ENCODE measurements around the gene PDE1A. TPM values are rescaled to one million over a fixed set of nuclear protein-coding genes. Genes with fewer than 3 reads are reported as not detected.

Gene PDE1A
- total RNA-seq, 4 donors from 2014 or later, result 9.2 to 11.0 (median 10.1) TPM

GRCh38 chr2:182432051-182432450 is 5.2 kb upstream of the PDE1A start:
- TF ChIP-seq, protein P1, sequence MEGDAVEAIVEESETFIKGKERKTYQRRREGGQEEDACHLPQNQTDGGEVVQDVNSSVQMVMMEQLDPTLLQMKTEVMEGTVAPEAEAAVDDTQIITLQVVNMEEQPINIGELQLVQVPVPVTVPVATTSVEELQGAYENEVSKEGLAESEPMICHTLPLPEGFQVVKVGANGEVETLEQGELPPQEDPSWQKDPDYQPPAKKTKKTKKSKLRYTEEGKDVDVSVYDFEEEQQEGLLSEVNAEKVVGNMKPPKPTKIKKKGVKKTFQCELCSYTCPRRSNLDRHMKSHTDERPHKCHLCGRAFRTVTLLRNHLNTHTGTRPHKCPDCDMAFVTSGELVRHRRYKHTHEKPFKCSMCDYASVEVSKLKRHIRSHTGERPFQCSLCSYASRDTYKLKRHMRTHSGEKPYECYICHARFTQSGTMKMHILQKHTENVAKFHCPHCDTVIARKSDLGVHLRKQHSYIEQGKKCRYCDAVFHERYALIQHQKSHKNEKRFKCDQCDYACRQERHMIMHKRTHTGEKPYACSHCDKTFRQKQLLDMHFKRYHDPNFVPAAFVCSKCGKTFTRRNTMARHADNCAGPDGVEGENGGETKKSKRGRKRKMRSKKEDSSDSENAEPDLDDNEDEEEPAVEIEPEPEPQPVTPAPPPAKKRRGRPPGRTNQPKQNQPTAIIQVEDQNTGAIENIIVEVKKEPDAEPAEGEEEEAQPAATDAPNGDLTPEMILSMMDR (IDR thresholded peaks at IDR 0.05; ENCODE audit: low read depth), result no peak

DNA sequence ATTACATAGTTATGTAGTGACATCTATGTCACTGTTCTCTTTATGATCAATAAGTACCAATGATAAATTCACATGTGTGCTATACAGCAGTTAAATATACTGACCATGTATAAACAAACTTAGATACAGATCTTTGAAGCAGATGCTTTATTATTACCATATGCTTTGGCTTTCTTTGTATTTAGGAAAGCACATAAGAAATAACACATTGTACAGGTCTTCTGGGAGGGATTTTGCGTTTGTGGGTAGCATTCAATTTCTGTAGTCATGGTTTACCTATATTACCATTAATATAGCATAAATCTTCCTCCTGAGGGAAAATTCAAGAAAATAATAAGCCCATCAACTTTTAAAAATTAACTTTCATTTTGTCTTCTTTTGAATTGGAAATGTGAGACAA is 1.6 kb upstream of the PDE1A start:
- TF ChIP-seq, protein P1 (IDR thresholded peaks at IDR 0.05; ENCODE audit: low read depth), result no peak

DNA sequence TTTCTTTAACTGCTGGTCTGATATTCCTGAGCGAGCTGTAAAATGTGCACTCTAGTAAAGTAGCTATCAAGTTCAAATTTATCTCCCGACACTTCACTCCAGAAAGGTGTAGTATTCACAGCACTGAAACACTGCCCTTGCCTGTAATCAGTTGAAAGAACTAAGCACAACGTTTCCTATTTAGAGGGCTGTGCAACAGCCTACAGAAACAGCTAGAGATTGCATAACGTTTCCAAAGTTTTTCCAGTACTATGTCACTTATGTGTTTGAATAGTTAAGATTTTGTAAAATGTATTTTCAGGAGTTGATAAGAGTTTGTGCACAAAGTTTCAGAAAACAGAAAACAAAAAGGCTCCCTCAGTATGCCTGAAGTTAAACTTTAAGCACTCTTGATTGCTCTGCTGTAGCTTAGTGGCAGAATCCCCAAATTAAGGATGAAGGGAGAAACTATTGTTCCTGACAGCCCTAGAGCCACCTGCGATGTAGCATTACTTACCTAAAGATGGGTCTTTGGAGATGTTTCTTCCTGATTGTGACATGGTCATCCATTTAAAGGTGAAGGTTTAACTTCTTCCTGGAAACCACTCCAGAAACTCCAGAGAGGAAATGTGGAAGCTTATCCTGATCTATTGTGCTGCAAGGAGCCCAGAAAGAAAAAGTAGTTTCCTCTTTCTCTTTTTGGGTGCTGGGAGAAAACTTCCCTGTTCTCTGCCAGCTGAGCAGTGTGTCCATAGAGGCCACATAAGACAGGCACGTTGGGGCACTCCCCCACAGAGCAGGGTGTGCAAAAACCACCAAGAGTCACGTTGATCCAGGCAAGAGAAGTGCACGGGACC is 536 bp downstream of the PDE1A start:
- TF ChIP-seq, protein P1 (IDR thresholded peaks at IDR 0.05; ENCODE audit: low read depth), result no peak

DNA sequence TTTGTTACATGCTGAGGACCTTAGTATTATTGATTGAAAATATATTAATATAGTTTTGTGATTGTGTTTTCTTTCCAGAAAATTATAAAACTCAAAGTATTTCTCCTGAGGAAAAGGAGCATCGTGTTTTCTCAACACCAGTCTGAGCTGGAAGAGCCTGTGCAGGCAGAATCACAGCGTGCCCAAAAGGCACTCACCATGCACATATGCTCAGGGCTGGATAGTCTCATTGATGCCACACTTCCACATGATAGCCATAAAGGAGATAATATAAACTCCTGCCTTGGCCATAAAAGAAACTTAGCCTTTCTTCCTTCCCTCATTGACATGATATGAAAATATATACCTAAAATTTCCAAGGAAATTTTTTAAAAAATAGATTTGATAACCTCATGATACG is 4.0 kb downstream of the PDE1A start:
- TF ChIP-seq, protein P1 (IDR thresholded peaks at IDR 0.05; ENCODE audit: low read depth), result no peak

DNA sequence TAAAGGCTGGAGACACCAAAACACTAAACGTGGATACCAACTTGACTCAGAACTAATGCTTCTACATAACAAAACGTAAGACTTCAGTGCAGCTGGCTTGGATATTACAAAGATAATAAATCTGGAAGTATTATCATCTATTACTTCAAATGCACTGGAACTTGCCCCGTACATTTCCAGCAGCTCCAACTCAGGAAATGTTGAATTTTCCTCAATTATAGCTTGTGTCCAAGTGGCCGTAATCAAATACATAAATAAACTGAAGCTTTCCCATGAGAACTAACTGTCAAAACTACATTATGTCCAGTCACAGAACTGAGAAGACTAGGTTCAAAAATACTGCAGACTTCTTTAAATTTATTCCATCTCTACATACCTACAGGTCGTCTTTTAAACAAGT is 6.2 kb downstream of the PDE1A start:
- TF ChIP-seq, protein P1 (IDR thresholded peaks at IDR 0.05; ENCODE audit: low read depth), result no peak

DNA sequence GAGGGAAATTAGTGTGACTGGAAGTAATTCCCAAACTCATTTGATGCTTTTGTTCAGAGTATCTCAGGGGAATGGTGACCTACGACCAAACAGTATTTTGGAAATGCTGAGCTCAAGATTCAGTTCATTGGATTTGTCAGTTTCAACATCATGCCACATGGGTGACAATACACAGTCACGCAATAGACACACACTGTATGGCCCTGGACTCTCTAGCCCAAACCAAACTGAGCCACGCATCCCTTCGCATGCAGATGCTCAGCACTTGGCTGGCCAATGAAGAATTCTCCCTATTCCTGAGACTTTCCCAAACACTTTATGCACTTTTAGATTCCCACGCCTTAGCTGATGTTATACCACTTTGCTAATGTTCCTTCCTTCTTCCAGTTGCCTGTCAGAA is 10.0 kb downstream of the PDE1A start:
- TF ChIP-seq, protein P1 (IDR thresholded peaks at IDR 0.05; ENCODE audit: low read depth), result no peak

GRCh38 chr2:182416191-182416590 is 10.6 kb downstream of the PDE1A start:
- TF ChIP-seq, protein P1 (IDR thresholded peaks at IDR 0.05; ENCODE audit: low read depth), result no peak

Data from subcutaneous adipose tissue (tissue), 4 donors.